HCT116 (cell line): ENCODE data around the gene USP32. TPM values are rescaled to one million over a fixed set of nuclear protein-coding genes. Genes with fewer than 3 reads are reported as not detected.

Experiments used
- CEBPB ChIP-seq: IDR thresholded peaks from 2 replicates; pipeline ENCODE4 v1.6.1; 2012; ENCODE audit warnings: low read depth
- ELF1 ChIP-seq: IDR thresholded peaks from 2 replicates; pipeline ENCODE4 v1.6.1; 2012; ENCODE audit warnings: low read depth, borderline replicate concordance
- EZH2phosphoT487 ChIP-seq: fragments of 200-600 bp; IDR thresholded peaks from 2 replicates; pipeline ENCODE4 v1.6.1; 2018; ENCODE audit warnings: antibody characterized with exemption, borderline replicate concordance
- YY1 ChIP-seq: IDR thresholded peaks from 2 replicates; pipeline ENCODE4 v1.6.1; 2011; ENCODE audit warnings: low read length, low read depth, moderate library complexity, mild to moderate bottlenecking; ENCODE audit not compliant: insufficient replicate concordance; ENCODE audit errors: extremely low read depth
- total RNA-seq: library from RNA; stranded (reverse); gene quantifications from one replicate; pipeline ENCODE4 v1.2.1, GENCODE V29; 2021; ENCODE audit not compliant: unreplicated experiment
- TF ChIP-seq, protein P1 (sequence below): IDR thresholded peaks from 2 replicates; pipeline ENCODE4 v1.6.1; 2012; ENCODE audit warnings: low read depth
- TF ChIP-seq, protein P2 (sequence below), 3 experiments: fragments of 200-600 bp in 1 of 3; sonication (generic) in 1 of 3; IDR thresholded peaks in 2 of 3; conservative IDR thresholded peaks in 1 of 3; 2 replicates each; pipeline ENCODE4 v1.5.1; 2012 to 2017; ENCODE audit warnings: low read depth in 2 of 3, low read length in 2 of 3, antibody characterized with exemption in 1 of 3, borderline replicate concordance in 1 of 3, control low read depth in 1 of 3, mild to moderate bottlenecking in 1 of 3, mixed read lengths in 1 of 3, mixed run types in 1 of 3, moderate library complexity in 1 of 3; ENCODE audit not compliant: insufficient read depth in 1 of 3

Gene USP32
- total RNA-seq, 1 experiment from 2014 or later, result 67.0 TPM

DNA sequence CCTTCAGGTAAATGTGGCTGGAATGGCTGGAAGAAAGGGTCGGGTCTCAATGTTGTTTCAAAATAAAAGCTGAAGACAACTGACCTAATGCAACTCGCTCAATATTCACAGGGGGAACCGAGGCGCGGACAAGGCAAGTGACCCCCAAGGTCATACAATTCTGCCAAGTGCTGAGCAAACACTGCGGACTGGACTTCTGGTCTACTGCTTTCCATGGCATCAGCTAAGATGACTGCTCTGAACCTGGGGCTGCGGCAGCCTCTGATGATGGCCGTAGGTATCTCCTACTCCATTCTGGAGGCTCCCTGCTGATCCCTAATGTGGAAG is 220.2 kb downstream of the USP32 start (continued):
- TF ChIP-seq, protein P1, sequence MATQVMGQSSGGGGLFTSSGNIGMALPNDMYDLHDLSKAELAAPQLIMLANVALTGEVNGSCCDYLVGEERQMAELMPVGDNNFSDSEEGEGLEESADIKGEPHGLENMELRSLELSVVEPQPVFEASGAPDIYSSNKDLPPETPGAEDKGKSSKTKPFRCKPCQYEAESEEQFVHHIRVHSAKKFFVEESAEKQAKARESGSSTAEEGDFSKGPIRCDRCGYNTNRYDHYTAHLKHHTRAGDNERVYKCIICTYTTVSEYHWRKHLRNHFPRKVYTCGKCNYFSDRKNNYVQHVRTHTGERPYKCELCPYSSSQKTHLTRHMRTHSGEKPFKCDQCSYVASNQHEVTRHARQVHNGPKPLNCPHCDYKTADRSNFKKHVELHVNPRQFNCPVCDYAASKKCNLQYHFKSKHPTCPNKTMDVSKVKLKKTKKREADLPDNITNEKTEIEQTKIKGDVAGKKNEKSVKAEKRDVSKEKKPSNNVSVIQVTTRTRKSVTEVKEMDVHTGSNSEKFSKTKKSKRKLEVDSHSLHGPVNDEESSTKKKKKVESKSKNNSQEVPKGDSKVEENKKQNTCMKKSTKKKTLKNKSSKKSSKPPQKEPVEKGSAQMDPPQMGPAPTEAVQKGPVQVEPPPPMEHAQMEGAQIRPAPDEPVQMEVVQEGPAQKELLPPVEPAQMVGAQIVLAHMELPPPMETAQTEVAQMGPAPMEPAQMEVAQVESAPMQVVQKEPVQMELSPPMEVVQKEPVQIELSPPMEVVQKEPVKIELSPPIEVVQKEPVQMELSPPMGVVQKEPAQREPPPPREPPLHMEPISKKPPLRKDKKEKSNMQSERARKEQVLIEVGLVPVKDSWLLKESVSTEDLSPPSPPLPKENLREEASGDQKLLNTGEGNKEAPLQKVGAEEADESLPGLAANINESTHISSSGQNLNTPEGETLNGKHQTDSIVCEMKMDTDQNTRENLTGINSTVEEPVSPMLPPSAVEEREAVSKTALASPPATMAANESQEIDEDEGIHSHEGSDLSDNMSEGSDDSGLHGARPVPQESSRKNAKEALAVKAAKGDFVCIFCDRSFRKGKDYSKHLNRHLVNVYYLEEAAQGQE, result no peak
- TF ChIP-seq YY1 (no peak), ELF1 (no peak), EZH2phosphoT487 (no peak), CEBPB (no peak)
- TF ChIP-seq, protein P2, sequence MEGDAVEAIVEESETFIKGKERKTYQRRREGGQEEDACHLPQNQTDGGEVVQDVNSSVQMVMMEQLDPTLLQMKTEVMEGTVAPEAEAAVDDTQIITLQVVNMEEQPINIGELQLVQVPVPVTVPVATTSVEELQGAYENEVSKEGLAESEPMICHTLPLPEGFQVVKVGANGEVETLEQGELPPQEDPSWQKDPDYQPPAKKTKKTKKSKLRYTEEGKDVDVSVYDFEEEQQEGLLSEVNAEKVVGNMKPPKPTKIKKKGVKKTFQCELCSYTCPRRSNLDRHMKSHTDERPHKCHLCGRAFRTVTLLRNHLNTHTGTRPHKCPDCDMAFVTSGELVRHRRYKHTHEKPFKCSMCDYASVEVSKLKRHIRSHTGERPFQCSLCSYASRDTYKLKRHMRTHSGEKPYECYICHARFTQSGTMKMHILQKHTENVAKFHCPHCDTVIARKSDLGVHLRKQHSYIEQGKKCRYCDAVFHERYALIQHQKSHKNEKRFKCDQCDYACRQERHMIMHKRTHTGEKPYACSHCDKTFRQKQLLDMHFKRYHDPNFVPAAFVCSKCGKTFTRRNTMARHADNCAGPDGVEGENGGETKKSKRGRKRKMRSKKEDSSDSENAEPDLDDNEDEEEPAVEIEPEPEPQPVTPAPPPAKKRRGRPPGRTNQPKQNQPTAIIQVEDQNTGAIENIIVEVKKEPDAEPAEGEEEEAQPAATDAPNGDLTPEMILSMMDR (IDR thresholded peaks at IDR 0.05 in 2 of 3, conservative IDR thresholded peaks at IDR 0.05 in 1 of 3; ENCODE audit: borderline replicate concordance in 1 of 3, insufficient read depth in 1 of 3, low read depth in 2 of 3, low read length in 2 of 3), result no peak
